HepG2 (cell line): ENCODE measurements around the gene OVCH2.

Experiments
- CTCF ChIP-seq: sonication (generic); formaldehyde crosslinking; IDR thresholded peaks from 2 replicates; pipeline ENCODE4 v1.5.0; 2020; ENCODE audit warnings: mild to moderate bottlenecking, missing genetic modification reagents, moderate library complexity
- EP300 ChIP-seq, 3 experiments: sonication (generic) in 1 of 3; formaldehyde crosslinking in 1 of 3; IDR thresholded peaks; 2 replicates each; pipeline versions ENCODE4 v1.5.1 to v1.6.1; 2011 to 2020; ENCODE audit warnings: low read depth in 2 of 3, low read length in 2 of 3, borderline replicate concordance in 1 of 3, improper control_type of control experiment in 1 of 3, mild to moderate bottlenecking in 1 of 3, missing genetic modification reagents in 1 of 3, moderate library complexity in 1 of 3
- EZH2 ChIP-seq: conservative IDR thresholded peaks from 2 replicates; pipeline ENCODE4 v1.6.1; 2012; ENCODE audit warnings: mild to moderate bottlenecking, low read depth, low read length, moderate library complexity
- FOXP4 ChIP-seq: sonication (generic); formaldehyde crosslinking; IDR thresholded peaks from 2 replicates; pipeline ENCODE4 v1.4.0; 2020; ENCODE audit warnings: missing genetic modification reagents
- GATAD1 ChIP-seq: IDR thresholded peaks from 2 replicates; pipeline ENCODE4 v1.6.1; 2016; ENCODE audit warnings: missing genetic modification reagents, missing compliant biosample characterization
- POLR2AphosphoS5 ChIP-seq: IDR thresholded peaks from 2 replicates; pipeline ENCODE4 v1.6.1; 2012; ENCODE audit warnings: low read depth, low read length
- SCMH1 ChIP-seq: sonication (generic); formaldehyde crosslinking; IDR thresholded peaks from 2 replicates; pipeline ENCODE4 v1.9.0; 2021; ENCODE audit warnings: missing genetic modification reagents, mild to moderate bottlenecking, borderline replicate concordance
- STAT5B ChIP-seq: sonication (generic); formaldehyde crosslinking; IDR thresholded peaks from 2 replicates; pipeline ENCODE4 v1.4.0; 2020; ENCODE audit warnings: missing genetic modification reagents
- TAF1 ChIP-seq: sonication (generic); formaldehyde crosslinking; IDR thresholded peaks from 2 replicates; pipeline ENCODE4 v1.4.0; 2020; ENCODE audit warnings: missing genetic modification reagents
- TFE3 ChIP-seq: IDR thresholded peaks from 2 replicates; pipeline ENCODE4 v1.6.1; 2016
- ZBED4 ChIP-seq: sonication (generic); formaldehyde crosslinking; IDR thresholded peaks from 2 replicates; pipeline ENCODE4 v1.4.0; 2020; ENCODE audit warnings: missing genetic modification reagents, borderline replicate concordance

- TF ChIP-seq EZH2 = no peak
- no peak for TF ChIP-seq GATAD1 (CRISPR knock-in tag)
- no peak for TF ChIP-seq STAT5B (CRISPR knock-in tag)
- TF ChIP-seq POLR2AphosphoS5 = no peak
- no peak for TF ChIP-seq CTCF (CRISPR knock-in tag)
- no peak for TF ChIP-seq TAF1
- TF ChIP-seq TFE3 (CRISPR knock-in tag) = no peak
- no peak for TF ChIP-seq FOXP4 (CRISPR knock-in tag)
- TF ChIP-seq SCMH1 (CRISPR knock-in tag) = no peak
- no peak for TF ChIP-seq EP300 (IDR thresholded peaks at IDR 0.05; ENCODE audit: low read depth in 2 of 2, low read length in 2 of 2)
- TF ChIP-seq EP300 (CRISPR knock-in tag; IDR thresholded peaks at IDR 0.05; ENCODE audit: borderline replicate concordance) = no peak
- no peak for TF ChIP-seq ZBED4 (CRISPR knock-in tag)
Measured at GRCh38 chr11:7677796-7678201, 28.5 kb downstream of the OVCH2 start.
